HEK293 (cell line): Measurements from ENCODE around the gene CDCP1.

Experiments
- GLIS1 ChIP-seq: fragments of 450-650 bp; formaldehyde crosslinking; IDR thresholded peaks from 2 replicates; pipeline ENCODE4 v1.5.1; 2016; ENCODE audit warnings: missing biosample characterization, missing genetic modification characterization
- GLIS2 ChIP-seq: fragments of 450-650 bp; formaldehyde crosslinking; IDR thresholded peaks from 2 replicates; pipeline ENCODE4 v1.5.1; 2016; ENCODE audit warnings: missing biosample characterization, missing genetic modification characterization
- MEIS1 ChIP-seq: sonication (generic); formaldehyde crosslinking; IDR thresholded peaks from 2 replicates; pipeline ENCODE4 v1.8.1; 2022; ENCODE audit warnings: missing genetic modification reagents, mild to moderate bottlenecking, borderline replicate concordance
- ZBTB7A ChIP-seq: fragments of 450-650 bp; formaldehyde crosslinking; IDR thresholded peaks from 2 replicates; pipeline ENCODE4 v1.5.1; 2016; ENCODE audit warnings: low read depth, missing biosample characterization, missing genetic modification characterization
- ZFP41 ChIP-seq: fragments of 450-650 bp; formaldehyde crosslinking; IDR thresholded peaks from 2 replicates; pipeline ENCODE4 v1.5.1; 2016; ENCODE audit warnings: missing biosample characterization, missing genetic modification characterization, borderline replicate concordance
- ZNF274 ChIP-seq, 2 experiments: fragments of 200-500 bp in 1 of 2; fragments of 450-650 bp in 1 of 2; sonication (Bioruptor generic) in 1 of 2; formaldehyde crosslinking in 1 of 2; IDR thresholded peaks; 2 replicates each; pipeline versions ENCODE4 v1.5.1 to v1.6.1; 2014 to 2016; ENCODE audit warnings: borderline replicate concordance in 1 of 2, inconsistent platforms in 1 of 2, low read length in 1 of 2, missing biosample characterization in 1 of 2, missing genetic modification characterization in 1 of 2
- ZNF324 ChIP-seq: fragments of 450-650 bp; formaldehyde crosslinking; IDR thresholded peaks from 2 replicates; pipeline ENCODE4 v1.5.1; 2016; ENCODE audit warnings: missing biosample characterization, missing genetic modification characterization
- ZNF501 ChIP-seq: fragments of 450-650 bp; formaldehyde crosslinking; IDR thresholded peaks from 2 replicates; pipeline ENCODE4 v1.5.1; 2016; ENCODE audit warnings: missing biosample characterization, missing genetic modification characterization
- ZSCAN30 ChIP-seq: fragments of 450-650 bp; IDR thresholded peaks from 2 replicates; pipeline ENCODE4 v1.5.1; 2018; ENCODE audit warnings: missing biosample characterization, mild to moderate bottlenecking, missing genetic modification characterization, moderate library complexity
- TF ChIP-seq, protein P1 (sequence below): fragments of 450-650 bp; formaldehyde crosslinking; IDR thresholded peaks from 2 replicates; pipeline ENCODE4 v1.5.1; 2016; ENCODE audit warnings: missing biosample characterization, missing genetic modification characterization, low read depth
- TF ChIP-seq, protein P2 (sequence below): fragments of 450-650 bp; formaldehyde crosslinking; IDR thresholded peaks from 2 replicates; pipeline ENCODE4 v1.5.1; 2016; ENCODE audit warnings: missing biosample characterization, missing genetic modification characterization
- TF ChIP-seq, protein P3 (sequence below): fragments of 450-650 bp; formaldehyde crosslinking; IDR thresholded peaks from 2 replicates; pipeline ENCODE4 v1.5.1; 2016; ENCODE audit warnings: missing biosample characterization, missing genetic modification characterization
- TF ChIP-seq, protein P4 (sequence below): fragments of 450-650 bp; formaldehyde crosslinking; IDR thresholded peaks from 2 replicates; pipeline ENCODE4 v1.5.1; 2016; ENCODE audit warnings: missing biosample characterization, missing genetic modification characterization
- TF ChIP-seq, protein P5 (sequence below): fragments of 450-650 bp; formaldehyde crosslinking; IDR thresholded peaks from 2 replicates; pipeline ENCODE4 v1.5.1; 2016; ENCODE audit warnings: missing biosample characterization, missing genetic modification characterization

DNA sequence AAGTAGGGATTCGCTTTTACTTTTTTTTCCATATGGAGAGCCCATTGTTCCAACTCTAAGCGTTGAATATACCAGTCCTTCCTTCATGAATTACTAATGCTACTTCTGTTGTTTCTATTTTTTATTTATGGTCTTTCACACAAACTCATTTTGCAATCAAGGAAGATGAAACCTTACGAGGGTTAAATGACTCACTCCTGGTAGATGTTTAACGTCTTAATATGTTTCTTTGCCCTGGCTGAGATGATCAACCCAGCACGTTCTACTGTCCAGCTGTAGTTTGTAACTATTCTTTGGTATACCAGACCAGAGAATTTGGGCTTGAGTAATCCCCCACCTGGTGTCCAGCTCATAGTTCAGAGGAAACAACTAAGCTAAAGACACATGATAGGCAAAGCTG, 23.1 kb downstream of the CDCP1 start:
- no peak for TF ChIP-seq GLIS1 (tag by site-specific recombination)
- TF ChIP-seq ZNF501, result no peak
- TF ChIP-seq, protein P1, sequence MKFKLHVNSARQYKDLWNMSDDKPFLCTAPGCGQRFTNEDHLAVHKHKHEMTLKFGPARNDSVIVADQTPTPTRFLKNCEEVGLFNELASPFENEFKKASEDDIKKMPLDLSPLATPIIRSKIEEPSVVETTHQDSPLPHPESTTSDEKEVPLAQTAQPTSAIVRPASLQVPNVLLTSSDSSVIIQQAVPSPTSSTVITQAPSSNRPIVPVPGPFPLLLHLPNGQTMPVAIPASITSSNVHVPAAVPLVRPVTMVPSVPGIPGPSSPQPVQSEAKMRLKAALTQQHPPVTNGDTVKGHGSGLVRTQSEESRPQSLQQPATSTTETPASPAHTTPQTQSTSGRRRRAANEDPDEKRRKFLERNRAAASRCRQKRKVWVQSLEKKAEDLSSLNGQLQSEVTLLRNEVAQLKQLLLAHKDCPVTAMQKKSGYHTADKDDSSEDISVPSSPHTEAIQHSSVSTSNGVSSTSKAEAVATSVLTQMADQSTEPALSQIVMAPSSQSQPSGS (tag by site-specific recombination), result no peak
- TF ChIP-seq, protein P2, sequence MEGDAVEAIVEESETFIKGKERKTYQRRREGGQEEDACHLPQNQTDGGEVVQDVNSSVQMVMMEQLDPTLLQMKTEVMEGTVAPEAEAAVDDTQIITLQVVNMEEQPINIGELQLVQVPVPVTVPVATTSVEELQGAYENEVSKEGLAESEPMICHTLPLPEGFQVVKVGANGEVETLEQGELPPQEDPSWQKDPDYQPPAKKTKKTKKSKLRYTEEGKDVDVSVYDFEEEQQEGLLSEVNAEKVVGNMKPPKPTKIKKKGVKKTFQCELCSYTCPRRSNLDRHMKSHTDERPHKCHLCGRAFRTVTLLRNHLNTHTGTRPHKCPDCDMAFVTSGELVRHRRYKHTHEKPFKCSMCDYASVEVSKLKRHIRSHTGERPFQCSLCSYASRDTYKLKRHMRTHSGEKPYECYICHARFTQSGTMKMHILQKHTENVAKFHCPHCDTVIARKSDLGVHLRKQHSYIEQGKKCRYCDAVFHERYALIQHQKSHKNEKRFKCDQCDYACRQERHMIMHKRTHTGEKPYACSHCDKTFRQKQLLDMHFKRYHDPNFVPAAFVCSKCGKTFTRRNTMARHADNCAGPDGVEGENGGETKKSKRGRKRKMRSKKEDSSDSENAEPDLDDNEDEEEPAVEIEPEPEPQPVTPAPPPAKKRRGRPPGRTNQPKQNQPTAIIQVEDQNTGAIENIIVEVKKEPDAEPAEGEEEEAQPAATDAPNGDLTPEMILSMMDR (tag by site-specific recombination), result no peak
- no peak for TF ChIP-seq MEIS1 (CRISPR knock-in tag)
- no peak for TF ChIP-seq ZSCAN30
- TF ChIP-seq GLIS2 (tag by site-specific recombination), result no peak
- no peak for TF ChIP-seq ZBTB7A (tag by site-specific recombination)
- TF ChIP-seq, protein P3, sequence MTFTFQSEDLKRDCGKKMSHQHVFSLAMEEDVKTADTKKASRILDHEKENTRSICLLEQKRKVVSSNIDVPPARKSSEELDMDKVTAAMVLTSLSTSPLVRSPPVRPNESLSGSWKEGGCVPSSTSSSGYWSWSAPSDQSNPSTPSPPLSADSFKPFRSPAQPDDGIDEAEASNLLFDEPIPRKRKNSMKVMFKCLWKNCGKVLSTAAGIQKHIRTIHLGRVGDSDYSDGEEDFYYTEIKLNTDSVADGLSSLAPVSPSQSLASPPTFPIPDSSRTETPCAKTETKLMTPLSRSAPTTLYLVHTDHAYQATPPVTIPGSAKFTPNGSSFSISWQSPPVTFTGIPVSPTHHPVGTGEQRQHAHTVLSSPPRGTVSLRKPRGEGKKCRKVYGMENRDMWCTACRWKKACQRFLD (tag by site-specific recombination), result no peak
- TF ChIP-seq, protein P4, sequence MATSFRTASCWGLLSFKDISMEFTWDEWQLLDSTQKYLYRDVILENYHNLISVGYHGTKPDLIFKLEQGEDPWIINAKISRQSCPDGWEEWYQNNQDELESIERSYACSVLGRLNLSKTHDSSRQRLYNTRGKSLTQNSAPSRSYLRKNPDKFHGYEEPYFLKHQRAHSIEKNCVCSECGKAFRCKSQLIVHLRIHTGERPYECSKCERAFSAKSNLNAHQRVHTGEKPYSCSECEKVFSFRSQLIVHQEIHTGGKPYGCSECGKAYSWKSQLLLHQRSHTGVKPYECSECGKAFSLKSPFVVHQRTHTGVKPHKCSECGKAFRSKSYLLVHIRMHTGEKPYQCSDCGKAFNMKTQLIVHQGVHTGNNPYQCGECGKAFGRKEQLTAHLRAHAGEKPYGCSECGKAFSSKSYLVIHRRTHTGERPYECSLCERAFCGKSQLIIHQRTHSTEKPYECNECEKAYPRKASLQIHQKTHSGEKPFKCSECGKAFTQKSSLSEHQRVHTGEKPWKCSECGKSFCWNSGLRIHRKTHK, result no peak
- TF ChIP-seq ZNF324 (tag by site-specific recombination), result no peak
- TF ChIP-seq, protein P5, sequence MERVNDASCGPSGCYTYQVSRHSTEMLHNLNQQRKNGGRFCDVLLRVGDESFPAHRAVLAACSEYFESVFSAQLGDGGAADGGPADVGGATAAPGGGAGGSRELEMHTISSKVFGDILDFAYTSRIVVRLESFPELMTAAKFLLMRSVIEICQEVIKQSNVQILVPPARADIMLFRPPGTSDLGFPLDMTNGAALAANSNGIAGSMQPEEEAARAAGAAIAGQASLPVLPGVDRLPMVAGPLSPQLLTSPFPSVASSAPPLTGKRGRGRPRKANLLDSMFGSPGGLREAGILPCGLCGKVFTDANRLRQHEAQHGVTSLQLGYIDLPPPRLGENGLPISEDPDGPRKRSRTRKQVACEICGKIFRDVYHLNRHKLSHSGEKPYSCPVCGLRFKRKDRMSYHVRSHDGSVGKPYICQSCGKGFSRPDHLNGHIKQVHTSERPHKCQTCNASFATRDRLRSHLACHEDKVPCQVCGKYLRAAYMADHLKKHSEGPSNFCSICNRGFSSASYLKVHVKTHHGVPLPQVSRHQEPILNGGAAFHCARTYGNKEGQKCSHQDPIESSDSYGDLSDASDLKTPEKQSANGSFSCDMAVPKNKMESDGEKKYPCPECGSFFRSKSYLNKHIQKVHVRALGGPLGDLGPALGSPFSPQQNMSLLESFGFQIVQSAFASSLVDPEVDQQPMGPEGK (tag by site-specific recombination), result no peak
- TF ChIP-seq ZFP41 (tag by site-specific recombination), result no peak
- no peak for TF ChIP-seq ZNF274 (IDR thresholded peaks at IDR 0.05; ENCODE audit: low read length)
- no peak for TF ChIP-seq ZNF274 (tag by site-specific recombination; IDR thresholded peaks at IDR 0.05; ENCODE audit: borderline replicate concordance)
